Activated CD8-positive, alpha-beta T cell treated with anti-CD3 and anti-CD28 coated beads for 36 hours (primary cell): ENCODE results near the gene RPUSD2. TPM values are rescaled to one million over a fixed set of nuclear protein-coding genes. Genes with fewer than 3 reads are reported as not detected.
A peak's percentile ranks its signal among the peaks of the same experiment; 100 is the strongest.

Experiments
- ATAC-seq: fragments of 200-7000 bp; cut with Tn5 transposase; one replicate; pipeline ENCODE4 v1.10.0; 2021; ENCODE audit warnings: mild to moderate bottlenecking, moderate library complexity
- CTCF ChIA-PET: fragments of 350-600 bp; sonication (Branson Sonifier 250); formaldehyde crosslinking; loops from one replicate; lab custom pipeline; 2021; ENCODE audit warnings: antibody characterized with exemption; lab: Charles Lee
- POLR2A ChIA-PET: fragments of 350-600 bp; sonication (Branson Sonifier 250); formaldehyde crosslinking; loops from one replicate; lab custom pipeline; 2021; ENCODE audit warnings: antibody characterized with exemption; lab: Charles Lee
- DNase-seq: peaks from one replicate; pipeline ENCODE4 v3.0.0-alpha.2; 2020
- H3K27ac Mint-ChIP-seq: one replicate; pipeline ENCODE4 v1.8.0; 2021; ENCODE audit warnings: mild to moderate bottlenecking, mixed read lengths
- H3K27me3 Mint-ChIP-seq: one replicate; pipeline ENCODE4 v1.8.0; 2021; ENCODE audit warnings: mixed read lengths
- H3K36me3 Mint-ChIP-seq: one replicate; pipeline ENCODE4 v1.8.0; 2021; ENCODE audit warnings: low read depth, mixed read lengths
- H3K4me1 Mint-ChIP-seq: one replicate; pipeline ENCODE4 v1.8.0; 2021; ENCODE audit warnings: low read depth, mixed read lengths
- H3K4me3 Mint-ChIP-seq: one replicate; pipeline ENCODE4 v1.8.0; 2021; ENCODE audit warnings: mild to moderate bottlenecking, moderate library complexity, mixed read lengths
- H3K9me3 Mint-ChIP-seq: one replicate; pipeline ENCODE4 v1.8.0; 2021; ENCODE audit warnings: mixed read lengths
- intact Hi-C: fragments of 100-400 bp; cut with micrococcal nuclease; formaldehyde crosslinking; loops from one replicate; pipeline ENCODE4 v1.10.0; 2022
- total RNA-seq, 2 experiments: library from RNA; stranded (reverse); gene quantifications; one replicate each; pipeline ENCODE4 v1.2.3, GENCODE V29; 2021
- TF ChIP-seq, protein P1 (sequence below): fragments of 200-600 bp; IDR thresholded peaks from one replicate; pipeline ENCODE4 v1.8.0; 2022; ENCODE audit warnings: antibody characterized with exemption, mild to moderate bottlenecking

Gene RPUSD2
- total RNA-seq, 2 experiments from 2014 or later = 17.2 to 19.0 TPM

DNA sequence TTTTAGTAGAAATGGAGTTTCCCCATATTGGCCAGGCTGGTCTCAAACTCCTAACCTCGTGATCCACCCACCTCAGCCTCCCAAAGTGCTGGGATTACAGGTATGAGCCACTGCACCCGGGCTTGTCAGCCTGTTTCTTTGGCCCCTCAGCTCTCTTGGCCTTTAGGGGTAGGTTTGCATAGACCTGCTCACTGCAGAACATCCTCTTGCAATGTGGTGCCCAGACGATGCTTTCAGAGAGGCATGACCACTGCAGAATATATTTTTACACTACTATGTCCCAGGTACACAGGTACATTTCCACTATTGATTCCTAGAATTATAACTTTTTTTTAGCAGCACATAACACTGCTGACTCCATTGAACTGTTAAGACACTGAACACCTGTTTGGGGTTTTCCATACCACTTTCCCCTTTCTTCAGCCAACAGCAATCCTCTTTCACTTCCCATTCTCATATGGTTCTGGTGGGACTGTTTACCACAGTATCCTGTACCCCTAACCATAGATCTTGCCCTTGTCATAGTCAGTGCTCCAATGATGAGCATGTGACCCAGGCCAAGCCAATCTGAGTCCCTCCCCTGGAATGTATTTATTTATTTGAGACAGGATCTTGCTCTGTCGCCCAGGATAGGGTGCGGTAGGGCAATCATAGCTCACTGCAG is 25.3 kb upstream of the RPUSD2 start:
- H3K27ac Mint-ChIP-seq = no peak overlapping the region

DNA sequence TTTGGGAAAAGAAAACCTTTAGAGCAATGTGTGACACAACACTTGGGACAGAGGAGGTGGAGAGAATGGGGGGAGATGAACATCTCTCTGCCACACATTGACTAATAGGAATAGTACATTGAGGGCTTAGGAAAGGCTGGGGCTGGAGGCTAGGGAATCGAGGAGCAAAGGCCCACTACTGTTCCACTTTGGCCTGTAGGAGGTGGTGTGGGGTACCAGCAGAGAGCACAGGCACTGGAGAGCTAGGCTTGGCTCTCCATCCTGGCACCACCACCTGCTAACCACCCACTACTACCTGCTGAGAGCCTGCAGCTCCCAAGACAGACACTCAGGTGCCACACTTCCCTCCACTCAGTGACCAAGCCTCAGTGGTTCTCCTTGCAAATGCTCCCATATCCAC is 23.6 kb upstream of the RPUSD2 start:
- POLR2A ChIA-PET = no interaction called here
- H3K36me3 Mint-ChIP-seq = peaks cover 4% of the 10 kb centered on the region
- no peak overlapping the region for H3K27ac Mint-ChIP-seq
- intact Hi-C loops = no loop called here
- CTCF ChIA-PET = no interaction called here
- TF ChIP-seq, protein P1, sequence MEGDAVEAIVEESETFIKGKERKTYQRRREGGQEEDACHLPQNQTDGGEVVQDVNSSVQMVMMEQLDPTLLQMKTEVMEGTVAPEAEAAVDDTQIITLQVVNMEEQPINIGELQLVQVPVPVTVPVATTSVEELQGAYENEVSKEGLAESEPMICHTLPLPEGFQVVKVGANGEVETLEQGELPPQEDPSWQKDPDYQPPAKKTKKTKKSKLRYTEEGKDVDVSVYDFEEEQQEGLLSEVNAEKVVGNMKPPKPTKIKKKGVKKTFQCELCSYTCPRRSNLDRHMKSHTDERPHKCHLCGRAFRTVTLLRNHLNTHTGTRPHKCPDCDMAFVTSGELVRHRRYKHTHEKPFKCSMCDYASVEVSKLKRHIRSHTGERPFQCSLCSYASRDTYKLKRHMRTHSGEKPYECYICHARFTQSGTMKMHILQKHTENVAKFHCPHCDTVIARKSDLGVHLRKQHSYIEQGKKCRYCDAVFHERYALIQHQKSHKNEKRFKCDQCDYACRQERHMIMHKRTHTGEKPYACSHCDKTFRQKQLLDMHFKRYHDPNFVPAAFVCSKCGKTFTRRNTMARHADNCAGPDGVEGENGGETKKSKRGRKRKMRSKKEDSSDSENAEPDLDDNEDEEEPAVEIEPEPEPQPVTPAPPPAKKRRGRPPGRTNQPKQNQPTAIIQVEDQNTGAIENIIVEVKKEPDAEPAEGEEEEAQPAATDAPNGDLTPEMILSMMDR = no peak
- no peak for ATAC-seq
- H3K9me3 Mint-ChIP-seq = no peaks in the 10 kb centered on the region
- peaks cover 5% of the 10 kb centered on the region for H3K4me1 Mint-ChIP-seq
- no peak for DNase-seq
- no peaks in the 10 kb centered on the region for H3K27me3 Mint-ChIP-seq
- no peak overlapping the region for H3K4me3 Mint-ChIP-seq

More for the DNA sequence above, 25.3 kb upstream of the RPUSD2 start:
- TF ChIP-seq, protein P1 = no peak
- ATAC-seq (peak; percentile 34), DNase-seq (no peak)
- ChIA-PET POLR2A (no interaction called here), CTCF (no interaction called here)
- no peaks in the 10 kb centered on the region for H3K9me3 Mint-ChIP-seq
- H3K4me3 Mint-ChIP-seq = no peak overlapping the region
- H3K4me1 Mint-ChIP-seq = peaks cover 5% of the 10 kb centered on the region
- H3K36me3 Mint-ChIP-seq = peaks cover 2% of the 10 kb centered on the region
- intact Hi-C loops = no loop called here
- H3K27me3 Mint-ChIP-seq = no peaks in the 10 kb centered on the region

DNA sequence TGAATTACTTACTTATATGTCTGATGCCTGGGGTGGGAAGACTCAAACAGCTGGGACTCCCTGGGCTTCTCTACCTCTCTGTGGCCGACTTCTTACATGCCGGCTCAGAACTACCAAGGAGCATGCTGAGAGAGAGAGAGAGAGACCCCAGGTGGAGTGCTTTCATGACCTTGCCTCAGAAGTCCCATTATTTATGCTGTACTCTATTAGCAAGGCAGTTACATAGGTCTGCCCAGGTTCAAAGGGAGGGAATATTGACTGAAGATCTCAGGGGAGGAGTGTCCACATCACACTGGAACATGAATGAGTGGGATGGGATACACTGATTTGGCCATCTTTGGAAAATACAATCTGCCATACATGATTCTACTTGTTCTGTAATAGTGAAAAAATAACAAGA is 20.5 kb upstream of the RPUSD2 start:
- no peak for ATAC-seq
- Mint-ChIP-seq H3K9me3 (no peaks in the 10 kb centered on the region), H3K4me3 (no peak overlapping the region), H3K27ac (no peak overlapping the region), H3K36me3 (peaks cover 9% of the 10 kb centered on the region), H3K27me3 (no peaks in the 10 kb centered on the region), H3K4me1 (peaks cover 5% of the 10 kb centered on the region)
- intact Hi-C loops = no loop called here
- no peak for DNase-seq
- ChIA-PET CTCF (no interaction called here), POLR2A (no interaction called here)
- TF ChIP-seq, protein P1 = no peak

DNA sequence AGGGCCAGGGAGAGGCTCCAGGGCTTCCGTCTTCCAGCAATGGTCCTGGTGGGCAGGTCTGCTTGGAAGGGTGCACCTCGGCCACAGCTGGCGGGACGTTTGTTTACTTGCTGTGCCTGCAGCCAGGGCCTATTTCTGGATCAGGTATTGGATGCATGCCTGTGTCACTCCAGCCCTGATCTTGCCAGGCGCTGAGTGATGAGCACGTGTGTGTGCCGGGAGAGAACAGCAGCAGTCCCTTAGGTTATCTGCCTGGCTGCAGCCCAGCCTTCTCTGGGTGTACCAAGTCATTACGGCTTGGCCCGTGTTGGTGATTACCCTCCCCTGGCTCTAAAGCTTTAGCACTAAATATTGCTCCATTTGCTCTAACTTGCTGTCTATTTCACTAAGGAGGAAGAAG is 19.2 kb upstream of the RPUSD2 start:
- ATAC-seq (no peak), DNase-seq (no peak)
- ChIA-PET CTCF (no interaction called here), POLR2A (no interaction called here)
- Mint-ChIP-seq H3K4me3 (no peak overlapping the region), H3K27me3 (no peaks in the 10 kb centered on the region), H3K36me3 (peaks cover 9% of the 10 kb centered on the region), H3K9me3 (no peaks in the 10 kb centered on the region), H3K27ac (no peak overlapping the region), H3K4me1 (no peaks in the 10 kb centered on the region)
- TF ChIP-seq, protein P1 = no peak
- intact Hi-C loops = no loop called here

DNA sequence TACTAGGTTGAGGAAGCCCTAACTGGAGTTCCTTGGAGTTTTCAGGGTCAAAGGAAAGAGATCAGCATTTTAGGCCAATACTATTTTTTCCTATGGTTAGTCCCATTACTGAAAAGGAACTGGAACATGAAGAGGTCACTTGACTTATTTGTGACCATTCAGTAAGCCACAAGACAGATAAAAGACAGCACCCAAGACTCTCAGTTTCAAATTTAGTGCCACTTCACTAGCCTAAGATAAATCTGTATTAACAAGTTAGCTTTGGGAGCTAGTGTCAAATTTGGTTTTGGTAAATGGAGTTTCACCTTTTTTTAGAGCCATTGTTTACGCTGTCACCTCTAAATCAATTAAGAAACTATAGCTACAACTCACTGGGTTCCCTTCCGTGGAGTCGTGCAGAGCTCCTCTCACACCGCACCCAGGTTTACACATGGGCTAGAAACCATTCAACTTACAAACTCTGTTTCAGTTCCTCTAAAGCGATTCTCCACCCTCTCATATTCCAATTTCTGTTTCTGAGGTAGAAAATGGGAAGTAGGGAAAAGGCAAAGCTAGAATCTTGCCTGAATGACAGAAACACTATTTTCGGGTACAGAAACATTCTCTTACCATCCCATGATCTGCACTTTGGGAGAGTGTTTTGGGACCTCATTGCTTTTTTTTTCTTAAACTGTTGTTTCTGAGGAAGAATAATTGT is 18.6 kb upstream of the RPUSD2 start:
- DNase-seq = no peak
- TF ChIP-seq, protein P1 = no peak
- Mint-ChIP-seq H3K36me3 (peaks cover 9% of the 10 kb centered on the region), H3K27me3 (no peaks in the 10 kb centered on the region), H3K9me3 (no peaks in the 10 kb centered on the region), H3K4me3 (no peak overlapping the region), H3K4me1 (no peaks in the 10 kb centered on the region), H3K27ac (no peak overlapping the region)
- intact Hi-C loops = no loop called here
- no peak for ATAC-seq
- CTCF ChIA-PET = interaction anchor here (0.7 kb wide), 1 partner anchor 9 kb away, joined by 4 read pairs; no protein-coding TSS in a partner anchor
- POLR2A ChIA-PET = no interaction called here
